ENCODE results near the gene HSD3B7. TPM values are rescaled to one million over a fixed set of nuclear protein-coding genes. Genes with fewer than 3 reads are reported as not detected.
"Not testable (repeated sequence)": the region's sequence is repeated elsewhere in the genome, so short reads cannot be mapped to it uniquely, and the experiment has no call there.

Gene HSD3B7
- total RNA-seq, 1 donor from 2014 or later = 7.4 TPM

DNA sequence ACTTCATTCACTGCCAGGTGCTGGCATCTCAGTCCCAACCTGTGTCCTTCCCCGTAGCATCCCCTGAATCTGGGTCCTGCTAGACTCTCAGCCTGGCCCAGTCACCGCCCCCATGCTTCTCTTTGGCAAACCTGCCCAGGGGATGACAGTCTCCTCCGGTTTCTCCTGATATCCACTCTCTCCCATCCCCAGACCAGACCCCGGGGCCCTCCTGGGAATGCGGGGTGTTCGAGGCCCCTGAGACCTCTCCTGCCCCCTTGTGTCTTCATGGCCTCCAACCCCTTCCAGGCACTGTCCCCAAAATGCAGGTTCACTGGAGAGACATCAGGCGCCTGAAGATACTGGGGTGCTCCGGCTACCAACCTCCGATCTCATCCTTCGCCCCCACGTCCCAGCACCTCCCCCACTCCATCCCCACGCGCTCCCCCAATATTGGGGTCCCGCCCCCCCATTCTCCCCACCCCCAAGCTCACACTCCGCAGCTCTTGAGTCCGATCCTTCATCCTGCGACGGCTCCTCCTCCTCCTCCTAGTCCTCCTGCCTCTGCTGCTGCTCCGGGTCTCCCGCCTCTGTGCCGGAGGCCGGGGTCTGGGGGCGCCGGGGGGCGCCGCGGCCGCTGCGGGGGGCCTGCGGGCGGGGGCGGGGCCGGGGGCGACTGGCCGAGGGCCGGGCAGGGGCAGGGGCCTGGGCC is 25.0 kb downstream of the HSD3B7 start:
- no peak for DNase-seq
- no peak for ATAC-seq
- intact Hi-C loops (cut with micrococcal nuclease) = no loop called here

DNA sequence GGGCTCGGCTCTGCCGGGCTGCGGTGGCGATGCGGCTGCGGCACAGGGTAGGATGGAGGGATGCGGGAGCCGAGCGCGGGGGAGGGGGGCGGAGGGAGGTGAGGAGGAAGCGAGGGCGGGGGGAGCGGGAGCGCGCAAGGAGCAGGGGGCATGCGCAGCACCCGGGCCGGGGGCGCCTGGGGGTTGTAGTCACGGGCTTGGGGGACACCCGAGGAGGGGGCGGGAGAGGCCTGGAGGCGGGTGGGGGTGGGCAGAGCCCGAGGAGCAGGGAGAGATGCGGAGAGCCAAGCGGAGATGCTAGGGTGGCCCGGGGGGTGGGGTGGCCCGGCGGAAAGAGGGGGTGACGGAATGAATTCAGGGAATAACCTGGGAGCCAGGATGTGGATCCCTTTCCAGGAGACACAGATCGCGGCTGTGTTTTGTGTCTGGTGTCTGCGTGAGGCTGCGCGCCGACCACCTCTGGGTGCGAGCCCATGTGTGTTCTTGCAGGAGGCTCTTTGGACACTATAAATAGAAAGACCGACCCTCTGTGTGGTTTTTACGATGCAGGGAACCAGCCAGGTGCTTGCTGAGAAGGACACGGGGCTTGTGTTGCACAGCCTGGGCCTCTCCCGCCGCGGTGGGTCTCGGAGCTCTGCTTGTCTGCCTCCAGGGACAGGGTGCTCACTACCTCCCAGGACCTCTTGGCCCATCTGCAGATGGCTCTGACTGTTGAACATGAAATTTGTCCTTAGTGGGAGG is 25.7 kb downstream of the HSD3B7 start, which contains the start of gene STX1B:
TSS of gene STX1B (minus strand) at position 54 of the 741 bp plus-strand sequence. CDS start 242 bp downstream, outside the sequence.
- intact Hi-C loops (cut with micrococcal nuclease) = no loop called here
- ATAC-seq (no peak), DNase-seq (no peak)

DNA sequence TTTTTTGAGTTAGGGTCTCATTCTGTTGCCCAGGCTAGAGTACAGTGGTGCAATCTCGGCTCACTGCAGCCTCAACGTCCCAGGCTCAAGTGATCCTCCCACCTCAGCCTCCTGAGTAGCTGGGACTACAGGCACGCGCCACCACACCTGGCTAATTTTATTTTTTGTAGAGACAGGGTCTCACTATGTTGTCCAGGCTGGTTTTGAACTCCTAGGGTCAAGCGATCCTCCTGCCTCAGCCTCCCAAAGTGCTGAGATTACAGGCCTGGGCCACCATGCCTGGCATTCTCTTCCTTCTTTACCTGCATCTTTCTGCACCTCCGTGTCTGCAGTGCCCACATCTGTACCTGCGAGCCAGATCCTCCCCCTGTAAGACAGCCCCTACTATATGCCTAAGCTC is 26.8 kb downstream of the HSD3B7 start:
- DNase-seq; ATAC-seq; intact Hi-C loops (cut with micrococcal nuclease): not testable (repeated sequence)

DNA sequence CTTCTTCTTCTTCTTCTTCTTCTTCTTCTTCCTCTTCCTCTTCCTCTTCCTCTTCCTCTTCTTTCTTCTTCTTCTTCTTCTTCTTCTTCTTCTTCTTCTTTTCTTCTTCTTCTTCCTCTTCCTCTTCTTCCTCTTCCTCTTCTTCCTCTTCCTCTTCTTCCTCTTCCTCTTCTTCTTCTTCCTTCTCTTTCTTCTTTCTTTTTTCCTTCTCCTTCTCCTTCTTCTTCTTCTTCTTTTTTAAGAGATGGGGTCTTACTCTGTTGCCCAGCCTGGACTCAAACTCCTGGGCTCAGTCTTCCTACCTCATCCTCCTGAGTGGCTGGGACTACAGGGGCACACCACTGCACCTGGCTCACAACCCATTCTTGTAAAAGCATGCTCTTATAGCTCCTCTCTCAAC is 28.3 kb downstream of the HSD3B7 start:
- DNase-seq; intact Hi-C loops (cut with micrococcal nuclease); ATAC-seq: not testable (repeated sequence)

DNA sequence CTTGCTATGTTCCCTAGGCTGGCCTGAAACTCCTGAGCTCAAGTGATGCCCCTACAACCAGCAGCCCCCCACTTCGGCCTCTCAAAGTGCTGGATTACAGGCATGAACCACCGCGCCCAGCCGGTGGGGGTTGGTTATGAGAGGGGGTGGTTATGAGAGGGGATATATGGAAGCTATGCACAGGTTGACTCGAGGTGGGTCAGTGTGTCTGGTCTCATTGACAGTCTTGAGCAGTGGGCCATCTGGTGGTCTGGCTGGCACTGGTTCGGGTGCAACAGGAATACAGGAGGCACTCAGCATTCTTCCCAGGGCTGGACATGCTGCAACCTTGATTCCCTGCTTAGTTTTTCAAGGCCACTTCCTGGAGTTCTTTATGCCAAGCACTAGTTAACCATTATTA is 31.0 kb downstream of the HSD3B7 start:
- no peak for ATAC-seq
- intact Hi-C loops (cut with micrococcal nuclease) = no loop called here
- no peak for DNase-seq

DNA sequence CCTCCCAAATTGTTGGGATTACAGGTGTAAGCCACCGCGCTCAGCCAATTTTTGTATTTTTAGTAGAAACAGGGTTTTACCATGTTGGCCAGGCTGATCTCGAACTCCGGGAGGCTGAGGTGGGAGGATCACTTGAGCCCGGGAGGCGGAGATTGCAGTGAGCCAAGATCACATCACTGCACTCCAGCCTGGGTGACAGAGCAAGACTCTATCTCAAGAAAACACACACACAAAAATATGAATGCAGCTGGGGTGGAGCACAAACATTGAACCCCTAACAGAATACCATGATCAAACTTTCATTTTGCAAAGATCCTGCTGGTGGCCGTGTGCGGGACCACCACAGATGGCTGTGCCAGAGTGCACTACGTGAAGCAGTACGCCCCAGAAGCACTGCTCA is 32.7 kb downstream of the HSD3B7 start:
- intact Hi-C loops (cut with micrococcal nuclease); DNase-seq; ATAC-seq: not testable (repeated sequence)

DNA sequence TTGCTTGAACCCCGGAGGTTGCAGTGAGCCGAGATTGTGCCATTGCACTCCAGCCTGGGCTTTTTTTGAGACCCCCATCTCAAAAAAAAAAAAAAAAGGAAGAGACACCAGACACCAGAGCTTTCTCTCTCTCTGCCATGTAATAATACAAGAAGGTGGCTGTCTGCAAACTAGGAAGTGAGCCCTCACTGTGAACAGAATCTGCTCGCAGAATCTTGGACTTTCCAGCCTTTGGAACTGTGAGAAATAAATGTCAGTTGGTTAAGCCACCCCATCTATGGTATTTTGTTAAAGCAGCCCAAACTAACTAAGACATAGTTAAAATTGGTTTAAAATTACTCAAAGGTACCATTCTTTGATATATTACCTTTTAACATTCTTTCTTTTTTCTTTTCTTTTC is 35.5 kb downstream of the HSD3B7 start:
- DNase-seq (no peak), ATAC-seq (no peak)
- intact Hi-C loops (cut with micrococcal nuclease) = no loop called here

DNA sequence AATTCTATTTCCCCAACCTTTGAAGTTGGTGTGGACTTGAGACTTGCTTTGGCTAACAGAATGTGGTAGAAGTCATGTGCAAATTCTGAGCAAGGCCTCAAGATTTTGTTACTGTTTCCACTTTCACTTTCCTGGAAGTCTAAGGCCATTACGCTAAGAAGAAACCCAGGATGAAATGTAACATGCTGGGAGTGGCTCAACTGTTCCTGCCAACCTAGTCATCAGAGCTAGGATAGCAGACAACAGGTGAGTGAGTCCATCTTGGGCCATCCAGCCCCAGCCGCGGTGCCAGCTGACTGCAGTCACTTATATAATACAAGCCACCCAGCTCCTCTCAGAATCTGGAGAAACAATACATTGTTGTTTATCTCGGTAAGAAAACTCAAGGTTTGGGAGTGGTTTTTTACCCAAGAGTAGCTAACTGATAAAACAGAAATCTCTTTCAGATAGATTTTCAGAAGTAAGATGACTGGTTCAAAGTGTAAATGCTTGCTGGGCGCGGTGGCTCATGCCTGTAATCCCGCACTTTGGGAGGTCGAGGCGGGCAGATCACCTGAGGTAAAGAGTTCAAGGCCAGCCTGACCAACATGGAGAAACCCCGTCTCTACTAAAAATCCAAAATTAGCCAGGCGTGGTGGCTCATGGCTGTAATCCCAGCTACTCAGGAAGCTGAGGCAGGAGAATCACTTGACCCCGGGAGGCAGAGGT is 37.7 kb downstream of the HSD3B7 start:
- intact Hi-C loops (cut with micrococcal nuclease) = no loop called here
- ATAC-seq = no peak
- DNase-seq = no peak

DNA sequence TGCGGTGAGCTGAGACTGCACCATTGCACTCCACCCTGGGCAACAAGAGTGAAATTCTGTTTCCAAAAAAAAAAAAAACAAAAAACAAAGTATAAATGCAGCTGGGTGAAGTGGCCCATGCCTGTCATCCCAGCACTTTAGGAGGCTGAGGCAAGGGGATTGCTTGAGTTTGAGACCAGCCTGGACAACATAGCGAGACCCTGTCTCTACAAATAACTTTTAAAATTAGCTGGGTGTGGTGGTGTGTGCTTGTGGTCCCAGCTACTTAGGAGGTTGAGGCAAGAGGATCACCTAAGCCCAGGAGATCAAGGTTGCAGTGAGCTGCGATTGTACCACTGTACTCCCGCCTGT is 38.2 kb downstream of the HSD3B7 start:
- intact Hi-C loops (cut with micrococcal nuclease) = no loop called here
- no peak for ATAC-seq
- DNase-seq = no peak

DNA sequence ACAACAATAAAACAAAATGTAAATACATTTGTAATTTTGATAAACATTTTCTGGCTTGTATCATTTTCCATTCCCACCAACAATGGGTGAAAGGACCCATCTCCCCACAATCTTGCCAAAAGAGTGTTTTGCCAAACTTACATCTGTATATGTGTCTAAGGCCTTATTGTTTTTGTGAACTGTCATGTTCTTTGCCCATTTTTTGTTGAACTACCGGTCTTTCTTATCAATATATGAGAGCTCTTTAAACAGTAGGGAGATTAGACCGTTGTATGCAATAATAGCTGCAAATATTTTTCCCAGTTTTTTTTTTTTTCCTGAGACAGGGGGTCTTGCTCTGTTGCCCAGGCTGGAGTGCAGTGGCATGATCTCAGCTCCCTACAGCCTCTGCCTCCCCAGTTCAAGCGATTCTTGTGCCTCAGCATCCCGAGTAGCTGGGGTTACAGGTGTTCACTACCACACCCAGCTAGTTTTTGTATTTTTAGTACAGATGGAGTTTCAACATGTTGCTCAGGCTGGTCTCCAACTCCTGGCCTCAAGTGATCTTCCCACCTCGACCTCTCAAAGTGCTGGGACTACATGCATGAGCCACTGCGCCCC is 38.7 kb downstream of the HSD3B7 start:
- ATAC-seq (no peak), DNase-seq (no peak)
- intact Hi-C loops (cut with micrococcal nuclease) = no loop called here

DNA sequence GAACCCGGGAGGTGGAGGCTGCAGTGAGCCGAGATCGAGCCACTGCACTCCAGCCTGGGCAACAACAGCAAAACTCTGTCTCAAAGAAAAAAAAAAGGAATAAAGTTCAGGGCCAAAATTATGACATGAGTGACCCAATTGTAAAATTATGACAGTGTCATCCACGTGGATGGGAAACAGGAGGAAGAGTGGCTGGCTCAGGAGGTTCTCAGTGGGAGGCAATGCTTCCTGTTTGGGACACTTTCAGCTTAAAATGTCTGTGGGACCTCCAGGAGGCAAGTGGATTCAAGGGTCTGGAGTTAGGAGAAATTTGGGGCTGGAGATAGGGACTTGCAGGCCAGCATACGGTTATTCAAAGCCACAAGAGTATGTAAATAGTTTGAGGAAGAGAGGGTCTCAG is 40.3 kb downstream of the HSD3B7 start:
- no peak for ATAC-seq
- DNase-seq = no peak
- intact Hi-C loops (cut with micrococcal nuclease) = no loop called here

DNA sequence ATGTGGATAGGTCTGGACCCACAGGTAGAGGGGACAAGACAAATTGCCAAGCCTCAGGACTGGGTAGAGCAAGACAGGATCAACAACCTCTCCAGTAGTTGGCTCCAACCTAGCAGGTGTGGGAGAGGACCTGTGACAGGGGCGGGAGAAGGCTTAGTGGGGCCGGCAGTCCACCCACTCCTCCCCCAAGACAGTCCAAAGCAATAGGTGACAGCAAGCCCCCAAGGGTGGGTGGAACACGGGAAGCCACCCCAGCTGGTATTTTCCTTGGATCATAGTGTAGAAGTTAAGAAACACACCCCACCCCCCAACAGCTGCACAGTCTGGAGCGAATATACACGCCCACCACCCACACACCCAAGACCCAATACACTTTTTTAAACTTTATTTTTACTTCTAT is 44.3 kb downstream of the HSD3B7 start:
- intact Hi-C loops (cut with micrococcal nuclease) = no loop called here
- no peak for DNase-seq
- no peak for ATAC-seq

DNA sequence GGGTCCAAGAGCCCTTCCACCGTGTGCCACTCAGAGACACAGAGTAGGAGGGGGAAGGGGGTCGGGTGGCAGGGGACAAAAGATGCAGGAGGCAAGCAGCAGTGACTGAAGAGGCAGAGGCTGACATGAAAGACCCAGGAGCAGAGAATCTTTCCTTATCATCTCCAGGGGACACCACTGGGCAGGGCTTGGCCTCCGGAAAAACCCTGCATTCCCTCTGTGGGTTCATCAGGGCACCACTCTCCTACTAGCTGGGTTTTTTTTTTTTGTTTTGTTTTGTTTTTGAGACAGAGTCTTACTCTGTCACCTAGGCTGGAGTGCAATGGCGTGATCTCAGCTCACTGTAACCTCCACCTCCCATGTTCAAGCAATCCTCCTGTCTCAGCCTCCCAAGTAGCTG is 46.3 kb downstream of the HSD3B7 start:
- ATAC-seq = no peak
- intact Hi-C loops (cut with micrococcal nuclease) = no loop called here
- DNase-seq = no peak

DNA sequence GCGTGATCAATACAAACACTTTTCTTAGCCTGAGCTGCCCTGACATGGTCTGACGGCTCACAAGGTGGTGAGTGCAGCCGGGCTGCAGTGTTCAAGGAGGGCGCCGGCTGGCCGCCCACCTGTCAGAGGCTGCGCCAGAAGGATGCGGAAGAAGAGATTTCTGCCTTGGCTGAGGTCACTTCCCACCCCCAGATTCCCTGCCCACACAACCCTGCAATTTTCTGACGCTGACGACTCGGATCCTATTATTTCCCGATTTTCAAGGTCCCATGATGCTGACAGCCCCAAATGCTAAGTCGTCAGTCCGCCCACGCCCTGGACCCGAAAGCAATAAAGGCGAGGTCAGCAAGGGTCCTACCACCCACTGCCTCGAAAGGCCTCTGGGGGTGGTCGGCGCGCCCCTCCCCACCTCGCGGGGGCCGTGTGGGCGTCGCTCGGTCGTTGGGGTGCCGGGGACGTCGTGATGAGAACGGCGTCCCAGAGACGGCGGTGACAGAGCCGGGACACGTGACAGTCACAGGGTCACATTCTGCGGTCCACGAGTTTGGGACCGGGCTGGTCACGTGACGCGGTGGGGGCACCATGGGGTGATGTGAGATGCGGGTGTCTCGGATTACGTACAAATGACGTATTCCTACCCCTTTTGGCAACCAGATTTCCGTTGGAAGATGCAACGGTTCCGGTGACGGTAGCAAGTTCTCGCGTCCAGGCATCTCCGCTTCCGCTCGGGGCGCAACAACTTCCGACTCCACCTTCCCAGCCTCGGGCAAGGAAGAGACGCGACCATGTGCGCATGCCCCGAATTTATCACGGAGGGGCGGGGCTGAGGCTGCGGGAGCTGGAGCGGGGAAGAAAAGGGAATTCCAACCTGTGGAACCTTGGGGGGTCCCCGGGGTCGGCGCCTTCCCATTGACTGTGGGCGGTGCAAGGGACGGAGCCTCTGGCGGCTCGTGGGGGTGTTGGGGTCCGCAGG is 48.0 kb downstream of the HSD3B7 start, which contains the start of gene STX4:
TSS of gene STX4 (plus strand) at position 823 of the 973 bp plus-strand sequence. CDS start 248 bp downstream, outside the sequence.
- ATAC-seq = peak; percentile 96
- intact Hi-C loops (cut with micrococcal nuclease) = no loop called here

DNA sequence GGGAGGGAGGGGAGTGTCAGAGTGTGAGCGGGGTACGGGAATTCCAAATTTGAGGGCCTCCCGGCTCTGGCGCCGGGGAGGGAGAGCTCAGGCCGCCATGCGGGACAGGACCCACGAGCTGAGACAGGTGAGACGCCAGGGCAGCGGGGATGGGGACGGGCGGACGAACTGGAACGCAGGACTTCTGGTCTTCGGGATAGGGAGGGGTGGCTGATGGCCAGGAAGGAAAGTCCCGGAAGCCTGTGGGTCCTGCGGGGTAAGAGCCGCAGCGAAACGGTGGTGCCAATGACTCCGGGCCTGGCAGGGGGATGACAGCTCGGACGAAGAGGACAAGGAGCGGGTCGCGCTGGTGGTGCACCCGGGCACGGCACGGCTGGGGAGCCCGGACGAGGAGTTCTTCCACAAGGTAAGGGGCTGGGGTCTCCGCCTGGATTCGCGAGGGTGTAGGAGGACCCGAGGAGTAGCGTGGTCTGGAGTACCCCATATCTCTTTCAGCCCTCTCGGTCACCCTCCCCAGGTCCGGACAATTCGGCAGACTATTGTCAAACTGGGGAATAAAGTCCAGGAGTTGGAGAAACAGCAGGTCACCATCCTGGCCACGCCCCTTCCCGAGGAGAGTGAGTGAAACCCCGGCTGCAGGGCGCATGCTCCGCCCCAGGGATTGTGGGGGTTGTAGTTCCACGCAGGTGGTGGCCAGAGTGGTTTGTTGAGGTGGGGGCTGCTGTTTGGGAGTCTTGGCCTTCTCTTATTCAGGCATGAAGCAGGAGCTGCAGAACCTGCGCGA is 48.9 kb downstream of the HSD3B7 start:
- ATAC-seq (peak; percentile 89), DNase-seq (peak; percentile 94)
- intact Hi-C loops (cut with micrococcal nuclease) = no loop called here

More for the DNA sequence above, 48.0 kb downstream of the HSD3B7 start, which contains the start of gene STX4:
- DNase-seq = peak; percentile 99

DNA sequence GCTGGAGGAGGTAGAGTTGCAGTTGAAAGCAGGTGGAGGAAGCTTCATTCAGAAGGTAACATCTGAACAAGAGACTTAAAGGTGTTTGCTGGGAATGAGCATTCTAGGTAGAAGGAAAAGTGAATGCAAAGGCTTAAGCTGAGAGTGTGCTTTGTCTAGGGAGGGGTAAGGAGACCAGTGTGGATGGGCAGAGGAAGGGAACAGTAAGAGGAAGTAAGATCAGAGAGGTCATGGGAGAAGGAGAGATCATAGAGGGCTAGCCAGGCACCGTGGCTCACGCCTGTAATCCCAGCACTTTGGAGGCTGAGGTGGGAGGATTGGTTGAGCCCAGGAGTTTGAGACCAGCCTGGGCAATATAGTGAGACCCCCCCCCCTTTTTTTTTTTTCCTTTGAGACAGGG is 51.7 kb downstream of the HSD3B7 start:
- intact Hi-C loops (cut with micrococcal nuclease) = no loop called here
- no peak for ATAC-seq
- no peak for DNase-seq
